Measurements from ENCODE around the gene PER2. TPM values are rescaled to one million over a fixed set of nuclear protein-coding genes. Genes with fewer than 3 reads are reported as not detected.

The PER2 gene
- total RNA-seq, 1 donor from 2014 or later = 2.9 TPM

GRCh38 chr2:238203094-238203972 is 85.1 kb downstream of the PER2 start, which contains the start of gene ILKAP:
TSS of gene ILKAP (minus strand) at chr2:238203695. CDS start at chr2:238203553, 142 bp downstream.
- H3K9me3 Mint-ChIP-seq (ENCODE audit: low read depth) = no peaks in the 10 kb centered on the region
- H3K4me1 Mint-ChIP-seq (ENCODE audit: low read depth) = peaks cover 44% of the 10 kb centered on the region
- peak within 1 kb of the TSS; percentile 91 for H3K27ac Mint-ChIP-seq (ENCODE audit: unreplicated experiment)
- TF ChIP-seq CTCF (IDR thresholded peaks at IDR 0.05) = peak; percentile 29
- peak within 1 kb of the TSS; percentile 90 for H3K4me3 Mint-ChIP-seq (ENCODE audit: unreplicated experiment)
- no peaks in the 10 kb centered on the region for H3K27me3 Mint-ChIP-seq (ENCODE audit: low read depth)
- peak; percentile 95 for DNase-seq (ENCODE audit: low spot score)
- no peaks in the 10 kb centered on the region for H3K36me3 Mint-ChIP-seq (ENCODE audit: low read depth)

GRCh38 chr2:238202326-238203093 is 85.9 kb downstream of the PER2 start:
- no peaks in the 10 kb centered on the region for H3K9me3 Mint-ChIP-seq (ENCODE audit: low read depth)
- H3K27ac Mint-ChIP-seq (ENCODE audit: unreplicated experiment) = peak overlapping the region; percentile 91
- DNase-seq (ENCODE audit: low spot score) = no peak
- no peaks in the 10 kb centered on the region for H3K36me3 Mint-ChIP-seq (ENCODE audit: low read depth)
- H3K27me3 Mint-ChIP-seq (ENCODE audit: low read depth) = no peaks in the 10 kb centered on the region
- no peak for TF ChIP-seq CTCF (IDR thresholded peaks at IDR 0.05)
- peak overlapping the region; percentile 90 for H3K4me3 Mint-ChIP-seq (ENCODE audit: unreplicated experiment)
- H3K4me1 Mint-ChIP-seq (ENCODE audit: low read depth) = peaks cover 48% of the 10 kb centered on the region

Other genes with a start within 250 kb of the PER2 start
- gene SCLY, start 227.6 kb downstream of the PER2 start, total RNA-seq = 11.5 to 23.4 TPM (median 12.7 TPM) in 3 replicates
- gene ESPNL, start 188.3 kb downstream of the PER2 start, total RNA-seq = 0.07 to 0.17 TPM (median 0.15 TPM) in 3 replicates
- gene KLHL30, start 149.9 kb downstream of the PER2 start, total RNA-seq = 12.2 to 25.6 TPM (median 24.4 TPM) in 3 replicates
- gene ERFE, start 129.6 kb downstream of the PER2 start, total RNA-seq = 1.8 to 10.3 TPM (median 9.4 TPM) in 3 replicates
- gene ILKAP, start 84.9 kb downstream of the PER2 start, total RNA-seq = 24.9 to 36.7 TPM (median 29.7 TPM) in 3 replicates
- 16.2 to 33.3 TPM (median 16.5 TPM) in 3 replicates for gene HES6, start 48.6 kb downstream of the PER2 start, total RNA-seq
- 15.1 to 21.1 TPM (median 15.8 TPM) in 3 replicates for gene TRAF3IP1, start 31.9 kb upstream of the PER2 start, total RNA-seq
- gene ASB1, start 138.3 kb upstream of the PER2 start, total RNA-seq = 31.0 to 37.9 TPM (median 34.5 TPM) in 3 replicates